HG03354 (cell line): ENCODE data around the gene SULT2B1.
"Not testable (repeated sequence)": the region's sequence is repeated elsewhere in the genome, so short reads cannot be mapped to it uniquely, and the experiment has no call there.

Experiments used
- ATAC-seq: cut with Tn5 transposase; IDR thresholded peaks from one replicate; pipeline ENCODE4 v1.9.1; 2021; ENCODE audit warnings: mild to moderate bottlenecking; ENCODE audit not compliant: unreplicated experiment, poor library complexity, severe bottlenecking

The SULT2B1 gene

GRCh38 chr19:48554385-48555091, 2.6 kb downstream of the SULT2B1 start:
- no peak for ATAC-seq

- ATAC-seq = no peak
Observed at GRCh38 chr19:48556163-48556562, 4.2 kb downstream of the SULT2B1 start.

- no peak for ATAC-seq
Observed at GRCh38 chr19:48556825-48557224, 4.9 kb downstream of the SULT2B1 start.

GRCh38 chr19:48558018-48558684, 6.2 kb downstream of the SULT2B1 start:
- no peak for ATAC-seq

GRCh38 chr19:48560095-48560530, 8.1 kb downstream of the SULT2B1 start:
- no peak for ATAC-seq

- no peak for ATAC-seq
Observed at GRCh38 chr19:48561412-48561811, 9.4 kb downstream of the SULT2B1 start.

- ATAC-seq = no peak
Observed at GRCh38 chr19:48565090-48565489, 13.1 kb downstream of the SULT2B1 start.

GRCh38 chr19:48568345-48568886, 16.4 kb downstream of the SULT2B1 start:
- no peak for ATAC-seq

GRCh38 chr19:48569814-48570213, 17.8 kb downstream of the SULT2B1 start:
- ATAC-seq = no peak

GRCh38 chr19:48571378-48572162, 19.6 kb downstream of the SULT2B1 start:
- ATAC-seq = no peak

- ATAC-seq = no peak
Observed at GRCh38 chr19:48573163-48573505, 21.2 kb downstream of the SULT2B1 start.

GRCh38 chr19:48575931-48576622, 24.1 kb downstream of the SULT2B1 start:
- no peak for ATAC-seq

- not testable (repeated sequence) for ATAC-seq
Observed at GRCh38 chr19:48577908-48578307, 25.9 kb downstream of the SULT2B1 start.

GRCh38 chr19:48578891-48579290, 26.9 kb downstream of the SULT2B1 start:
- no peak for ATAC-seq

- ATAC-seq = no peak
Observed at GRCh38 chr19:48582168-48582567, 30.2 kb downstream of the SULT2B1 start.

GRCh38 chr19:48587387-48587786, 35.4 kb downstream of the SULT2B1 start:
- no peak for ATAC-seq

- no peak for ATAC-seq
Observed at GRCh38 chr19:48588670-48589401, 36.9 kb downstream of the SULT2B1 start.

GRCh38 chr19:48591021-48591420, 39.0 kb downstream of the SULT2B1 start:
- ATAC-seq = no peak

GRCh38 chr19:48595171-48595570, 43.2 kb downstream of the SULT2B1 start:
- ATAC-seq = no peak
